B cell (primary cell): Measurements from ENCODE around the gene FGF4. TPM values are rescaled to one million over a fixed set of nuclear protein-coding genes. Genes with fewer than 3 reads are reported as not detected.

Experiments
- ATAC-seq: fragments of 200-7000 bp; cut with Tn5 transposase; one replicate; pipeline ENCODE4 v1.10.0; 2021; ENCODE audit warnings: low read depth, mild to moderate bottlenecking, moderate number of reproducible peaks, moderate library complexity
- CTCF ChIA-PET: fragments of 350-600 bp; sonication (Branson Sonifier 250); formaldehyde crosslinking; loops from one replicate; lab custom pipeline; 2021; ENCODE audit warnings: antibody characterized with exemption, inconsistent platforms; lab: Charles Lee
- POLR2A ChIA-PET: fragments of 350-600 bp; sonication (Branson Sonifier 250); formaldehyde crosslinking; loops from one replicate; lab custom pipeline; 2021; ENCODE audit warnings: antibody characterized with exemption; lab: Charles Lee
- DNase-seq: peaks from one replicate; pipeline ENCODE4 v3.0.0; 2013
- H2AFZ ChIP-seq: 2 replicates; pipeline ENCODE4 v1.6.1; 2012; ENCODE audit warnings: mild to moderate bottlenecking, low read depth, low read length; ENCODE audit not compliant: insufficient read depth, poor library complexity, severe bottlenecking
- H3K27ac ChIP-seq, 2 donors: 1 replicate in 1 of 2; 2 replicates in 1 of 2; pipeline ENCODE4 v1.5.1; 2012 to 2013; ENCODE audit warnings: low read length in 2 of 2, mild to moderate bottlenecking in 2 of 2, moderate library complexity in 1 of 2
- H3K27me3 ChIP-seq, 4 experiments: fragments of 200-600 bp in 1 of 4; sonication (generic) in 1 of 4; replicated peaks in 1 of 4; 1 replicate in 2 of 4; 2 replicates in 2 of 4; pipeline versions ENCODE4 v1.6.1 to v1.7.0; 2013 to 2016; ENCODE audit warnings: low read length in 3 of 4, mild to moderate bottlenecking in 2 of 4, mixed read lengths in 1 of 4, moderate library complexity in 1 of 4; ENCODE audit not compliant: insufficient read depth in 4 of 4, control insufficient read depth in 3 of 4; ENCODE audit errors: control extremely low read depth in 1 of 4
- H3K36me3 ChIP-seq, 2 experiments: replicated peaks in 1 of 2; 1 replicate in 1 of 2; 2 replicates in 1 of 2; pipeline versions ENCODE4 v1.6.1 to v1.7.1; 2013; ENCODE audit warnings: low read length in 1 of 2; ENCODE audit not compliant: insufficient read depth in 2 of 2, control insufficient read depth in 1 of 2; ENCODE audit errors: control extremely low read depth in 1 of 2, extremely low read depth in 1 of 2
- H3K4me1 ChIP-seq, 2 donors: fragments of 200-600 bp in 1 of 2; sonication (generic) in 1 of 2; 1 replicate in 1 of 2; 2 replicates in 1 of 2; pipeline versions ENCODE4 v1.5.1 to v1.6.1; 2013 to 2017; ENCODE audit warnings: low read length in 2 of 2; ENCODE audit not compliant: control insufficient read depth in 2 of 2, insufficient read depth in 2 of 2
- H3K4me2 ChIP-seq: replicated peaks from 2 replicates; pipeline ENCODE3; 2012; ENCODE audit warnings: mild to moderate bottlenecking, low read depth, low read length; ENCODE audit not compliant: poor library complexity, severe bottlenecking
- H3K4me3 ChIP-seq, 5 experiments: fragments of 200-600 bp in 1 of 5; sonication (generic) in 1 of 5; 1 replicate in 3 of 5; 2 replicates in 2 of 5; pipeline versions ENCODE4 v1.5.1 to v1.7.0; 2011 to 2016; ENCODE audit warnings: low read length in 4 of 5, mild to moderate bottlenecking in 4 of 5, low read depth in 2 of 5, control low read depth in 1 of 5, moderate library complexity in 1 of 5; ENCODE audit not compliant: insufficient read depth in 1 of 5; ENCODE audit errors: control extremely low read depth in 1 of 5, extremely low read depth in 1 of 5
- H3K79me2 ChIP-seq: fragments of 200-600 bp; sonication (generic); one replicate; pipeline ENCODE4 v1.6.0; 2016; ENCODE audit warnings: low read length; ENCODE audit not compliant: control insufficient read depth, insufficient read depth
- H3K9ac ChIP-seq: fragments of 200-600 bp; sonication (generic); 2 replicates; pipeline ENCODE4 v1.6.1; 2017; ENCODE audit warnings: mild to moderate bottlenecking, low read length, moderate library complexity
- H3K9me3 ChIP-seq, 3 donors: one replicate each; pipeline versions ENCODE4 v1.6.1 to v1.7.1; 2013; ENCODE audit warnings: low read length in 2 of 3; ENCODE audit not compliant: control insufficient read depth in 2 of 3, insufficient read depth in 1 of 3; ENCODE audit errors: control extremely low read depth in 1 of 3
- H4K20me1 ChIP-seq: 2 replicates; pipeline ENCODE4 v1.6.0; 2012; ENCODE audit warnings: mild to moderate bottlenecking, low read length; ENCODE audit not compliant: insufficient read depth, control insufficient read depth, poor library complexity, severe bottlenecking
- H3K27ac Mint-ChIP-seq: one replicate; pipeline ENCODE4 v1.8.0; 2021; ENCODE audit warnings: mixed read lengths
- H3K27me3 Mint-ChIP-seq: one replicate; pipeline ENCODE4 v1.8.0; 2021; ENCODE audit warnings: mixed read lengths
- H3K4me1 Mint-ChIP-seq: one replicate; pipeline ENCODE4 v1.8.0; 2021; ENCODE audit warnings: mixed read lengths
- H3K4me3 Mint-ChIP-seq: one replicate; pipeline ENCODE4 v1.8.0; 2021; ENCODE audit warnings: mixed read lengths
- H3K9me3 Mint-ChIP-seq: one replicate; pipeline ENCODE4 v1.8.0; 2022; ENCODE audit warnings: mixed read lengths; ENCODE audit not compliant: insufficient read depth
- CTCF ChIP-seq: fragments of 200-600 bp; IDR thresholded peaks from one replicate; pipeline ENCODE4 v1.8.0; 2022; ENCODE audit warnings: antibody characterized with exemption, mild to moderate bottlenecking
- EZH2 ChIP-seq: IDR thresholded peaks from 2 replicates; pipeline ENCODE4 v1.6.1; 2012; ENCODE audit warnings: borderline replicate concordance, low read depth, mild to moderate bottlenecking, moderate library complexity, low read length; ENCODE audit not compliant: insufficient read depth, poor library complexity, severe bottlenecking
- WGBS: methylation state at CpG from one replicate; pipeline ENCODE4 v1.1.5; 2013; ENCODE audit warnings: missing lambda C conversion rate; ENCODE audit not compliant: insufficient coverage; 5-methylcytosine and 5-hydroxymethylcytosine counted together
- intact Hi-C: fragments of 100-400 bp; cut with micrococcal nuclease; formaldehyde crosslinking; loops from one replicate; pipeline ENCODE4 v1.10.0; 2022
- polyA plus RNA-seq: library from polyadenylated mRNA; depleted of rRNA; stranded (reverse); fragments of >200 nt; gene quantifications from 2 replicates; pipeline ENCODE4 v1.2.3, GENCODE V29; 2012
- total RNA-seq, 2 donors: library from RNA; stranded (reverse); fragments of 120-200 nt in 1 of 2; gene quantifications; 1 replicate in 1 of 2; 2 replicates in 1 of 2; pipeline versions ENCODE4 v1.2.3 to v1.2.4, GENCODE V29; 2013 to 2022

Gene FGF4
- total and polyA plus RNA-seq, 2 donors (not counting 1 experiment from before 2014, with no cell fraction given), result not detected

- H4K20me1 ChIP-seq, result no peaks in the 10 kb centered on the region
- Mint-ChIP-seq H3K27me3 (peaks cover 30% of the 10 kb centered on the region), H3K4me1 (no peaks in the 10 kb centered on the region), H3K27ac (no peak overlapping the region), H3K9me3 (no peaks in the 10 kb centered on the region), H3K4me3 (no peak overlapping the region)
- H3K4me3 ChIP-seq, result no peak overlapping the region
- H3K4me2 ChIP-seq, result no peak overlapping the region
- no peaks in the 10 kb centered on the region for H3K36me3 ChIP-seq
- no peak overlapping the region for H3K27ac ChIP-seq
- TF ChIP-seq EZH2 (no peak), CTCF (no peak)
- peaks cover 0 to 7% (median 0%) of the 10 kb centered on the region in 3 donors for H3K9me3 ChIP-seq
- ATAC-seq (no peak), DNase-seq (no peak)
- POLR2A ChIA-PET, result no interaction called here
- no peak overlapping the region for H3K9ac ChIP-seq
- H3K27me3 ChIP-seq, result peaks cover 0 to 41% (median 2%) of the 10 kb centered on the region in 4 experiments
- H2AFZ ChIP-seq, result no peak overlapping the region
- no peaks in the 10 kb centered on the region for H3K79me2 ChIP-seq
- intact Hi-C loops, result no loop called here
- 85% methylated on average over 10 of the region's 10 CpGs for WGBS
- H3K4me1 ChIP-seq, result no peaks in the 10 kb centered on the region
- CTCF ChIA-PET, result no interaction called here
Observed at GRCh38 chr11:69812946-69813345, 37.8 kb upstream of the FGF4 start.

- Histone ChIP-seq H2AFZ (no peak overlapping the region), H3K27me3 (peaks cover 0 to 42% (median 2%) of the 10 kb centered on the region in 4 experiments), H3K36me3 (no peaks in the 10 kb centered on the region), H3K9me3 (peaks cover 0 to 3% (median 0%) of the 10 kb centered on the region in 3 donors), H3K4me1 (no peaks in the 10 kb centered on the region), H4K20me1 (no peaks in the 10 kb centered on the region), H3K4me2 (no peak overlapping the region), H3K79me2 (no peaks in the 10 kb centered on the region), H3K27ac (no peak overlapping the region), H3K4me3 (no peak overlapping the region), H3K9ac (no peak overlapping the region)
- POLR2A ChIA-PET, result no interaction called here
- TF ChIP-seq EZH2 (no peak), CTCF (no peak)
- intact Hi-C loops, result no loop called here
- no peak for DNase-seq
- no peaks in the 10 kb centered on the region for H3K9me3 Mint-ChIP-seq
- ATAC-seq, result no peak
- H3K4me3 Mint-ChIP-seq, result no peak overlapping the region
- CTCF ChIA-PET, result no interaction called here
- peaks cover 31% of the 10 kb centered on the region for H3K27me3 Mint-ChIP-seq
- H3K27ac Mint-ChIP-seq, result no peak overlapping the region
- no peaks in the 10 kb centered on the region for H3K4me1 Mint-ChIP-seq
- 90% methylated on average over 5 of the region's 7 CpGs for WGBS
Observed at GRCh38 chr11:69812256-69812655, 37.1 kb upstream of the FGF4 start.
